Neural progenitor cell (in vitro differentiated cells): Measurements from ENCODE around the gene PCNP.
"Not testable (repeated sequence)": the region's sequence is repeated elsewhere in the genome, so short reads cannot be mapped to it uniquely, and the experiment has no call there.

Experiments used
- EZH2 ChIP-seq: fragments of 200-600 bp; sonication (generic); IDR thresholded peaks from 2 replicates; pipeline ENCODE4 v1.6.1; 2017; ENCODE audit warnings: antibody characterized with exemption, mild to moderate bottlenecking, moderate library complexity
- EZH2phosphoT487 ChIP-seq: fragments of 200-600 bp; sonication (generic); IDR thresholded peaks from 2 replicates; pipeline ENCODE4 v1.6.1; 2017; ENCODE audit warnings: antibody characterized with exemption
- TF ChIP-seq, protein P1 (sequence below): fragments of 200-600 bp; sonication (generic); IDR thresholded peaks from 2 replicates; pipeline ENCODE4 v1.5.1; 2017; ENCODE audit warnings: antibody characterized with exemption, mild to moderate bottlenecking

DNA sequence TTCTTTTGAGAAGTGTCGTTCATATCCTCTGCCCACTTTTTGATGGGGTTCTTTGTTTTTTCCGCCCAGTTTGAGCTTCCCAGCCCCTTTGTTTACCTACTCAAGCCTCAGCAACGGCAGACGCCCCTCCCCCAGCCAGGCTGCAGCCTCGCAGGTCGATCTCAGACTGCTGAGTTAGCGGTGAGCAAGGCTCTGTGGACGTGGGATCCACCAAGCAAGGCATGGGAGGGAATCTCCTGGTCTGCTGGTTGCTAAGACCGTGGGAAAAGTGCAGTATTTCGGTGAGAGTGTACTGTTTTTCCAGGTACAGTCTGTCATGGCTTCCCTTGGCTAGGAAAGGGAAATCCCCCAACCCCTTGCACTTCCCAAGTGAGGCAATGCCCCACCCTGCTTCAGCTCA lies 31.4 kb downstream of the PCNP start:
- TF ChIP-seq, protein P1, sequence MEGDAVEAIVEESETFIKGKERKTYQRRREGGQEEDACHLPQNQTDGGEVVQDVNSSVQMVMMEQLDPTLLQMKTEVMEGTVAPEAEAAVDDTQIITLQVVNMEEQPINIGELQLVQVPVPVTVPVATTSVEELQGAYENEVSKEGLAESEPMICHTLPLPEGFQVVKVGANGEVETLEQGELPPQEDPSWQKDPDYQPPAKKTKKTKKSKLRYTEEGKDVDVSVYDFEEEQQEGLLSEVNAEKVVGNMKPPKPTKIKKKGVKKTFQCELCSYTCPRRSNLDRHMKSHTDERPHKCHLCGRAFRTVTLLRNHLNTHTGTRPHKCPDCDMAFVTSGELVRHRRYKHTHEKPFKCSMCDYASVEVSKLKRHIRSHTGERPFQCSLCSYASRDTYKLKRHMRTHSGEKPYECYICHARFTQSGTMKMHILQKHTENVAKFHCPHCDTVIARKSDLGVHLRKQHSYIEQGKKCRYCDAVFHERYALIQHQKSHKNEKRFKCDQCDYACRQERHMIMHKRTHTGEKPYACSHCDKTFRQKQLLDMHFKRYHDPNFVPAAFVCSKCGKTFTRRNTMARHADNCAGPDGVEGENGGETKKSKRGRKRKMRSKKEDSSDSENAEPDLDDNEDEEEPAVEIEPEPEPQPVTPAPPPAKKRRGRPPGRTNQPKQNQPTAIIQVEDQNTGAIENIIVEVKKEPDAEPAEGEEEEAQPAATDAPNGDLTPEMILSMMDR = not testable (repeated sequence)
- not testable (repeated sequence) for TF ChIP-seq EZH2phosphoT487, EZH2
